Embryonic facial prominence (tissue), 1 donor: Measurements from ENCODE around the gene ST6GAL1.
A peak's percentile ranks its signal among the peaks of the same experiment; 100 is the strongest.

Source experiments
- DNase-seq: peaks from one replicate; pipeline ENCODE4 v3.0.0-alpha.2; 2016; ENCODE audit errors: extremely low spot score

The ST6GAL1 gene

GRCh38 chr3:187077537-187077936 is 147.2 kb downstream of the ST6GAL1 start:
- no peak for DNase-seq

- no peak for DNase-seq
Observed at GRCh38 chr3:187079090-187080022, 149.0 kb downstream of the ST6GAL1 start.

DNA sequence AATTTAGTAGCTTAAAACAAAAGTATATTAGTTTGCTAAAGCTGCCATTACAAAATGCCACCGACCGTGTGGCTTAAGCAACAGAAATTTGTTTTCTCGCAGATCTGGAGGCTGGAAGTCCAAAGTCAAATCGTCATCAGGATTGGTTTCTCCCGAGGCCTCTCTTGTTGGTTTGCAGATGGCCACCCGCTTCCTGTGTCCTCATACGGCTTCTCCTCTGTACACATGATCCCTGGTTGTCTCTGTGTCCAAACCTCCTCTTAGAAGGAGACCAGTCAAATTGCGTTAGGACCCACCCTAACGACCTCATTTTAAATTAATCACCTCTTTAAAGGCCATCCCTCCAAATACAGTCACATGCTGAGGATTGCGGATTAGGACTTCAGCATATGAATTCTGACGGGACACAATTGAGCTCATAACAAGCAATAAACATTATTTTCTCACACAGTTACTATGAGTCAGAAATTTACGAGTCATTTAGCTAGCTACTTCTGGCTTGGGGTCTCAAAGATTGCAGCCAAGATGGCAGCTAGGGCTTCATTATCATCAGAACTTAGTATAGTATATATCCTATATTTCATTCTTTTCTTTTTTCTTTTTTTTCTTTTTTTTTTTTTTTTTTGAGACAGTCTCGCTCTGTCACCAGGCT is 150.6 kb downstream of the ST6GAL1 start:
- no peak for DNase-seq

- no peak for DNase-seq
Observed at GRCh38 chr3:187082758-187083375, 152.5 kb downstream of the ST6GAL1 start.

GRCh38 chr3:187084126-187084525 is 153.8 kb downstream of the ST6GAL1 start:
- no peak for DNase-seq

DNA sequence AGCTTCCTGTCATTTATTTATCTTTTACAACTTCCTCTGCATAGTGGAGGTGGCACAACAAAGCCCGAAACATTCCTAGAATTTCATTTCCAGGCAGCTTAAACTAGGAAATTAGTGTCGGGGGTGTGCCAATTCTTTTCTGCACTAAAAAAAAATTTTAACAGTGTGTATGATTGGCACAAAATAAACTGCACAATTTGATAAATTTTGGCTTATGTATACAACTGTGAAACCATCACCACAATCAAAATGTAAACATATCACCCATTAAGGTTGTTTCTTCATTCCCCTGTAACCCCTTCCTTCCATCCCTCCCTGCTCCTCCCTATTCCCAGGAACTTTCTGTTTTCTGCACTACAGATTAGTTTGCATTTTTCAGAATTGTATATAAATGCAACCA is 154.3 kb downstream of the ST6GAL1 start:
- DNase-seq = no peak

- no peak for DNase-seq
Observed at GRCh38 chr3:187085021-187085666, 154.8 kb downstream of the ST6GAL1 start.

DNA sequence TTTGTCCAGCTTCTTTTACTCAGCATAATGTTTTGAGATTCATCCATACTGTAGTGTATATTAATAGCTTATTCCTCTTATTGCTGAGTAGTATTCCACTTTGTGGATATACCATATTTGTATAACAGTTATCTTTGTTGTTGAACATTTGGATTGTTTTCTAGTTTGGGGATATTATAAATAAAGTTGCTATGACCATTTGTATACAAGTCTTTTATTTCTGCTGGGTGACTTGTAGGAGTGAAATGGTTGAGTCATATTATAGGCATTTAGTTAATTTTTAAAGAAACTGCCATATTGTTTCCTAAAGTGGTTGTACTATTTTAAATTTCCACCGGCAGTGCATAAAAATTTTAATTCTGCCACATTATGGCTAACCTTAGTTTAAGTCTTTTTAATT is 155.6 kb downstream of the ST6GAL1 start:
- DNase-seq = no peak

DNA sequence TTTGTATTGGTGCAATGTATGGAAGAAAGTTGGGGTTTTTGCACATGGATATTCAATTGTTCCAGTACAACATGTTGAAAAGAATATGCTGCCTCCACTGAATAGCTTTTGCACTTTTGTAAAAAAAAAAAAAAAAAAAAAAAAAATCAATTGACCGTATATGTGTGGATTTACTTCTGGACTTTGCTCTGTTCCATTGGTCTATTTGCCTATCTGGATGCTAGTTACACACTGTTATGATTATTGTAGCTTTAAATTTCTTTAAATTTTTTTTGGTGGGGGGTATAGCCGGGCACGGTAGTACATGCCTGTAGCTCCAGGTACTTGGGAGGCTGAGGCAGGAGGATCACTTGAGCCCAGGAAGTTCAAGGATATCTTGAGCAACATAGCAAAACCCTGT is 156.5 kb downstream of the ST6GAL1 start:
- no peak for DNase-seq

GRCh38 chr3:187088701-187089100 is 158.4 kb downstream of the ST6GAL1 start:
- no peak for DNase-seq

GRCh38 chr3:187093320-187093719 is 163.0 kb downstream of the ST6GAL1 start:
- DNase-seq = no peak

GRCh38 chr3:187098923-187099512 is 168.7 kb downstream of the ST6GAL1 start:
- no peak for DNase-seq

DNA sequence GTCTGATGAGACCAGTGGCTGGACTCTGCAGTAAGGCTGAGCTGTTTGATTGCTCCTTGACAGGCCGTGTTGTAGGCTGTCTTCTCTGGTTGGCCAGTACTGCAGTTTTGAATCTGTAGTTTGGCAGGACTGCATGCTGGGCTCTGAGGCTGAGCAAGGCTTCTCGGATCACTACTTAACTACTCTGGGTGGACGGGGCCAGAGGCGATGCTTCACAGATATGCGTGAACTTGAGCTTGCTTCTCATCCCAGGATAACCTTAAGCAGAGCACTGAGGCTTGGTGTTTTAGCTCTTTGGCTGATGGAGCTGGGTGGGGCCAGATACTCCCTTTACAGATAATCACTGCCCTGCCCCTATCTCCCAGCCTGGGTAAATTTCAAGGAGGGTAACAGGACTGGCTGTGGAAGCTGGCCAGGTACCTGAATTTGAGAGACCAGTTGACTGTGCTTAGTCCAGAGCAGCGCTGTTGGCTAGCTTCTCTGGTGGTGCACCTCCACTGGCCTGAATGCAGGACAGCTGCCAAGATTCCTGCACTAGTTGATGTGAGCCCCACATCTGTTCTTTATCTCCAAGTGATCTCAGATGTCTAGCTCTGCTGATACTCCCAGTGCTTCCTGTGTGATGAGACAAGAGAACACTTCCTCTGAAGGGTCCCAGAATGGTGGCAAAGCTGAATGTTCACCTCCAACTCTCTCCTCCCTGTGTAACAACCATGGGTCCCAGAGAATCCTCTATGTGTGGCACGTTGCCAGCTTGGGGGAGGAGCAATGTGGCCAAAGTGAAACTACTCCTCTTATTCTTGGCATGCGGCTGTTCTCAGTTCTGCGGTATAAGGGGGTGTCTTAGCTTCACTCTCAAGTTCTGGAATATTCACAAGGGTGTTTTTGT is 171.1 kb downstream of the ST6GAL1 start:
- DNase-seq = peak; percentile 61

DNA sequence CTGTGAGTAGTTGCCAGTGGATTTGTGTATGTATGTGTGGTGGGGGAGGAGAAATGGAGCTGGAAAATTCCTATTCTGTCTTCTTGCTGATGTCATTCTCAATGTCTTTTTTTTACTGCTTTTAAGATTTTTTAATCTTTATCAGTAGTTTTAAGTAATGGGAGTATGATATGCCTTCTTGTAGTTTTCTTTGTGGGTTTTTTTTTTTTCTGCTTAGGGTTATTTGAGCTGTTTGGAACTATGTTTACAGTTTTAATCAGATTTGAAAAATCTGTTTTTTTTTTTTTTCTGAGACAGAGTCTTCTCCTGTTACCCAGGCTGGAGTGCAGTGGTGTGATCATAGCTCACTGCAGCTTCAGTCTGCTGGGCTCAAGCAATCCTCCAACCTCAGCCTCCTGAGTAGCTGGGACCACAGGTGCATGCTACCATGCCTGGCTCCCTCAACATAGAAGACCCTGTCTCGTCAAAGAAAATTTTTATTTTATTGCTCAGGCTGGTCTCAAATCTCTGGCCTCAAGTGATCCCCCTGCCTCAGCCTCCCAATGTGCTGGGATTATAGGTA is 171.8 kb downstream of the ST6GAL1 start:
- DNase-seq = no peak

DNA sequence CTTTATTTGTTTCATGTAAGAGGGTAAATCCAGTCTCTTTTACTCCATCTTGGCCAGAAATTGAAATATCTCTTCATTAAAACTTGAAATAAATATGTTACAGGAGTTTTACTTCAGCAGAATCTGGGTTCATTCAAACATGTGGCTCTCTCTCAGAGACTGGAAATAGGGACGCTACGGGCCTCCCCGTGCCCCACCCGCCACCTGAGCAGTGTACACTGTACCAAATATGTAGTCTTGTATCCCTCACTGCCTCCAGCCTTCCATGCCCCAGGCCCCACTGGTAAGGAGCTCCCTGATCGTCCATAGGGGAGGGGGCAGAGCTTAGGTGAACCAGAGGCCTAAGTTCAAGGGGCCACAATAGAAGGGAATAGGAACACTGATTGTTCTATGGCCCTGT is 172.9 kb downstream of the ST6GAL1 start:
- DNase-seq = no peak

GRCh38 chr3:187104342-187104741 is 174.0 kb downstream of the ST6GAL1 start:
- no peak for DNase-seq

- no peak for DNase-seq
Observed at GRCh38 chr3:187104933-187105332, 174.6 kb downstream of the ST6GAL1 start.

DNA sequence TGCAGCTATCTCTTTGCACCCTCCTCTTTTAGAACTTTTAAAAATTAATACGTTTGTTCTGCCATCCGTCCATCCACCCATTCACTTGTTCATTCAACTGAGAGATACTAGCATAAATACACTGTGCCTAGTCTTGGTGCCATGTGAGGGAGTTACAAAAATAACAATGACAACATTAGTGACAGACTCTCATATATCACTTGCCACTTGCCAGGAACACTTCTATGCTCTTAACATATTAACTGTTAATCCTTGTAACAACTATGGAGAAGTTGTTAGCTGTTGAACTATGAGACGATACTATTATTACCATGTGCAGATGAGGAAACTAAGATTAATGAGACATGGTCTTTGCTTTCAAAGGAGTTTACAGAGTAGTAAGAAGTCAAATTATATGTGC is 175.4 kb downstream of the ST6GAL1 start:
- DNase-seq = no peak

DNA sequence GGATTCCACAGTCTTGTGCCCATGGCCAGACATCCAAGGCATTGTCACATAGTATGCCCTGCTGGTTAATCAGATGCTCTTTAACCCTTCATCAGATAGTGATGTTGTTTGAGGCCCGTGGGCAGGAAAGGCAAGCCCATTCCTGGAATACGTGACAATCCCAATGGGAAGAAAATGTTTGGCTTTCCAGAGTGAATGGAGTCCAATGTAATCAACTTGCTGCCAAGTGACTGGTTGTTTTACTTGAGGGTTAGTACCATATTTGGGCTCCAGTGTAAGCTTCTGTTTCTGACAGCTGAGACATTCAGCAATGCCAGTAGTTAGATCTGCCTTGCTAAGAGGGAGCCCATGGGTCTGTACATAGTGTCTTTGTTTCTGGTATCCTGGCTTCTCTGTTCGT is 177.7 kb downstream of the ST6GAL1 start:
- no peak for DNase-seq

DNA sequence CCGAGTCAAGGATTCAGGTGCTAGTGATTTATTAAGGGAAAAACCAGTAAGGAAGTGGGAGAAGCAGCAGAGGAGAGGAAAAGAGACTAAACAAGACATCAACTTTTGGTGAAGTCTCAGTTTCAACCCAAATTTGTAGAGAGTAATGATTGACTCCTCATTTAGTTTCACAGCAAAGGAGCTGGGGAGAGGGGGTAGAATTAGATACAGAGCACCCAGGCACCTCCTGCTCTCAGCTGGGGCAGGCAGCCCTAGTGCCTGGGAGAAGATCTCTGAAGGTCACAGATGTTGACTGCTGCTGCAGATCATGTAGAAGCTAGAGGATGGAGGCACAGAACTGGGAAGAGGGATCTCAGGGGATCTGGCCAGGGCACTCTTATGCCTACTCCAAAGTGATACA is 179.8 kb downstream of the ST6GAL1 start:
- no peak for DNase-seq
